Stimulated activated CD4-positive, alpha-beta T cell treated with anti-CD3 and anti-CD28 coated beads, Interleukin-4, amount 100 ng/mL, for 48 hours (primary cell): ENCODE measurements around the gene ARMC8.
A peak's percentile ranks its signal among the peaks of the same experiment; 100 is the strongest.

Experiments
- DNase-seq, 2 donors: peaks; one replicate each; pipeline ENCODE4 v3.0.0-alpha.2; 2020; ENCODE audit warnings: low read depth in 2 of 2

Gene ARMC8

DNA sequence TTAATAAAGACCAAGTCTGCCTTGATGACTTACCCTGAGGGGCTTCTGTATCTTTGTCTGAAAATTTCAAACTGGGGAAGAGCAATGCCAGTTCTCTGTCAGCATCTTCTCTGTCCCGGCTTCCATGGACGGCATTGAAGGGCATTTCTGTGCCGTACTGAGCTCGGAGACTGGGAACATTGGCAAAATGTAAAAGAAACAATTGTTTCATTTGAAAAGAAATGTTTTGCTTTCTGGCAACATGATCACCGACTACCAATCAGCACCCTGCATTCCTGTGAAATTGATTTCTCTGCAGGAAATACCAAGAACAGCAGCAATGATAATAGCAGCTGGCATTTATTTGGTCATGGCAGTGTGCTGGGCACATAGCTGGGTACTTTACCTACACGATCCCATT is 116.4 kb downstream of the ARMC8 start:
- DNase-seq: no peak

DNA sequence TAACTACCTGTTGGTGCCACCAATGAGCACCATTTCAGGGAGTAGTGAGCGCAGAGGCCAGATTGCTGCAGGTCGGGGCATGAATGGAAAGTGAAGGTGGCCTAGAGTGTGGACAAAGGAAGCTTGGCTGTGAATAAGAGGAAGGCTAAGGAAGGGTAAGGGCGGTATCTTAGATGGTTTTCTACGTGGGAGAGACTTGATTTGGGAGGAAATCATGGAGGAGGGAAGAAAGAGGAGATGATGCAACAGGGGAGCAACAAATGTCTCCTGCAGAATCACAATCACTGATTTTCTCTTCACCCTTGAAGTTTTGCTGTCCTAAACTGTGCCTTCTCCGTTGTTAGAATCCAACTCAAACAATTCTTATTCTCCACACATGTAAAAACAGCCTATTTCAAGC is 120.8 kb downstream of the ARMC8 start:
- no peak for DNase-seq

GRCh38 chr3:138308783-138309182 is 121.7 kb downstream of the ARMC8 start:
- DNase-seq: no peak

GRCh38 chr3:138310494-138310893 is 123.4 kb downstream of the ARMC8 start:
- DNase-seq: no peak

DNA sequence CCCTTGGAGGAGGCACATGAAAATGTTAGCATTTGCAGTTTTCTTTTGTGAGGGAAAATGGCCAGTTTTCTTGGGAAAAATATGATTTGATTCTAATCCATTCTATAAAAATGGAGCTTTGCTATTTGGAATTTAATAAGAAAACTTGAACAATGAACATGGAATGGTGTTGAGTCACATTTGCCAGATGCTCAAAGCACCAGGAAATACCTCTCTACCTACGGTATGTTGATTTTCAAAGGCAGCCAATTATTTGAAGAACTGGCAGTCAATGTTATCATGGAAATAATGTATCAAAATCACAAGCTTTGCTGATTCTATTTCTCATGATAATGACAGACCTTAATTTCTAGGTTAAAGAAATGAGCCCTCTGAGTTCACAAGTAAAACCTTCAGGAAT is 127.7 kb downstream of the ARMC8 start:
- no peak for DNase-seq

- DNase-seq: no peak
Measured at GRCh38 chr3:138317687-138318086, 130.6 kb downstream of the ARMC8 start.

DNA sequence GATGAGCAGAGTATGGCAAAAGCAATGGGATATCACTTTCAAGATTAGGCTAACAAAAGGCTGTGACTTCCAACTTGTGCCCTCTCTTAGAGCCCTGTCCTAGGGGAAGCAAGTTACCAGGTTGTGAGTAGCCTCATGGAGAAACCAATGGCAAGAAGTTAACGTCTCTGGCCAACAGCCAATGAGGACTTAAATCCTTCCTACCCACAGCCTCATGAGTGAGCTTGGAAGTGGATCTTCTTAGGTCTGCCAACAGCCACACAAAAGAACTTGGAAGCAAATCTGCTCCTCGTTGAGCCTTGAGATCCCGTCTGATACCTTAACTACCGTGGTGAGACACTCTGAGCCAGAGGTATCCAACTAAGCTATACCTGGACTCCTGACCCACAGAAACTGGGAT is 136.9 kb downstream of the ARMC8 start:
- DNase-seq: no peak

DNA sequence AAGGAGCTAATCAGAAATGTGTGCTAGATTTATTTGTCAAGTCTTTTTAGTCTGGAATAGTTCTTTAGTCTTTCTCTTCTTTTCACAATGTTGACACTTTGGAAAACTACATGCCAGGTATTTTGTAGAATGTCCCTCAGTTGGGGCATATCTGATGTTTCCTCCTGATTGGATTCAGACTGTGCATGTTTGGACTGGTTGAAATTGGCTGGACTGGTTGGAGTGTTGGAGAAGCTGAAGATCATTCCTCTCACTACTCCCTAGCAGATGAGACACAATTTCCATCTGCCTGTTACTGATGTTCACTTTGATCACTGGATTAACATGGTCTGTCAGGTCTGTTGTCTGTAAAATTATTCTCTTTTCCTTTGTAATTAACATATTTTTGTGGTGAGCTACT is 138.9 kb downstream of the ARMC8 start:
- no peak for DNase-seq

DNA sequence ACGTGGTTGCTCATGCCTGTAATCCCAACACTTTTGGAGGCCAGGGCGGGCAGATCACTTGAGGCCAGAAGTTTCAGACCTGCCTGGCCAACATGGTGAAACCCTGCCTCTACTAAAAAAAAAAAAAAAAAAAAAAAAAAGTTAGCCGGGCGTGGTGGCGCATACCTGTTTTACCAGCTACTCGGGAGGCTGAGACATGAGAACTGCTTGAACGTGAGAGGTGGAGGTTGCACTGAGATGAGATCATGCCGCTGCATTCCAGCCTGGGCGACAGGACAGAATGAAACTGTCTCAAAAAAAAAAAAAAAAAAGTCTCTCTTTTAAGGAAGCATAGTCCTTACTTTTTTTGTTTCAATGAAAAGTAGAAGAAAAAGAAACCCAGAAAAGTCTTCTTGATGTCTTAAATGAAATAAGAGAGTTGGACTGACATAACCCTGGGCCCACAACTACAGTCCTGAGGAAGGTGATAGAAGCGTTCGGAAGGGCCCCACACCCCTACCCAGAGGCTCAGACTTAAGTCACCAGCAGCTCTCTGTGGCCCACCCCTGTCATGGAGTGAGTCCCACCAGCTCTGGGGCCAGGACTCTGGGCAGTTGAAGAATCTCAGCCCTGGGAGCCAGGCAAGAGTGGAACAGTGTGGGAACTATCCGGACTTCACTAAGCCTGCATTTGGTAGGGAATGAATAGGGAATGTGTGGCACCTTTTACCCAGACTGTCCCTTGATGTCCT is 139.9 kb downstream of the ARMC8 start:
- no peak for DNase-seq

- no peak for DNase-seq
Measured at GRCh38 chr3:138327831-138328230, 140.7 kb downstream of the ARMC8 start.

DNA sequence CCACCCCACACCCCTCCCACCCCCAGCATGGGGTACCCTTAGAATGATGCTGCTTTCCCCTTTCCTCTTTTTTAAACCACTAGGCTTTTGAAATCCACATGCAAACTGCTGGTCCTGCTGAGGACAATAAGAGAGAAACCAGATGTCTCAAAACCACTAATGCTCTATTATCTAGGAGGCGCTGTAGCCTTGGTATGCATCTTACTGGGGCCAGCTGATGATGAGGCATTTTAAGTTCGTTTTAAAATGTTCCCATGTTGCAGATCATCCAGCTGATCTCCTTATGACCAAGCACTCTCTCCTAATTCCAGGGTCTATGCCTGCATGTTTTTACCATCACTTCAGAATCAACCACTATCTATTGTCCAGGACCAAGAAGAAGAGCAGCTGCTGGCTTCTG is 141.2 kb downstream of the ARMC8 start:
- no peak for DNase-seq

- peak; percentile 75 to 85 for DNase-seq
Measured at GRCh38 chr3:138329127-138329983, 142.3 kb downstream of the ARMC8 start, which contains the start of gene NME9. TSS of gene NME9 (minus strand) at chr3:138329851. CDS start at chr3:138329335, 516 bp downstream.

- DNase-seq: no peak
Measured at GRCh38 chr3:138329984-138330293, 142.8 kb downstream of the ARMC8 start.

DNA sequence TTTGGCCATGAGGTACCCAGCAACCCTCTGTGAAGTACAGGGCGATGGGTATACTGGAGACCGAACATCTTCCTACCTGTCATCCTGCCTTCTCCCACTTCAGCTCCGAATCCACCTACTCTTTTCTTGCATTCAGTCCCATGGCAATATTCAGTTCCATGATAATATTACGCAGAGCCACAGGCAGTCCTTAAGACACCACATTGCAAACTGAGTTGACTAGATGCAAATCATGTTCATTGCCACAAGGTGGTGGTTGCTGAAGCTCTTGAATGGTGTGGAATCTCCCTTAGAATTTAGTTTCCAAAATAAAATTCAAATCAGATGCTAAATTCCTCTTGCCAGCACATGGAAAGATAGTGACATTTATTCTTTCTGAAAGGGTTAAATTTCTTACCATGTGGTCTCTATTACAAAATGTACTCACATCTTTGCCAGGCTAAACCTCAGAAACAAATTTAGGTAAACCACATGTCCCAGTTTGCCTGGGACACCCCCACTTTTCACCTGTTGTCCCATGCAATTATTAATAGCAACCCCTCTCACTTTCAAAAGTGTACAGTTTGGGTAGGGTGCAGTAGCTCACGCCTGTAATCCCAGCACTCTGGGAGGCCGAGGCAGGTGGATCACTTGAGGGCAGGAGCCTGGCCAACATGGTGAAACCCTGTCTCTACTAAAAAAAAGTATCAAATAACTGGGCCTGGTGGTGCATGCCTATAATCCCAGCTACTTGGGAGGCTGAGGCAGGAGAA is 144.2 kb downstream of the ARMC8 start:
- no peak for DNase-seq

DNA sequence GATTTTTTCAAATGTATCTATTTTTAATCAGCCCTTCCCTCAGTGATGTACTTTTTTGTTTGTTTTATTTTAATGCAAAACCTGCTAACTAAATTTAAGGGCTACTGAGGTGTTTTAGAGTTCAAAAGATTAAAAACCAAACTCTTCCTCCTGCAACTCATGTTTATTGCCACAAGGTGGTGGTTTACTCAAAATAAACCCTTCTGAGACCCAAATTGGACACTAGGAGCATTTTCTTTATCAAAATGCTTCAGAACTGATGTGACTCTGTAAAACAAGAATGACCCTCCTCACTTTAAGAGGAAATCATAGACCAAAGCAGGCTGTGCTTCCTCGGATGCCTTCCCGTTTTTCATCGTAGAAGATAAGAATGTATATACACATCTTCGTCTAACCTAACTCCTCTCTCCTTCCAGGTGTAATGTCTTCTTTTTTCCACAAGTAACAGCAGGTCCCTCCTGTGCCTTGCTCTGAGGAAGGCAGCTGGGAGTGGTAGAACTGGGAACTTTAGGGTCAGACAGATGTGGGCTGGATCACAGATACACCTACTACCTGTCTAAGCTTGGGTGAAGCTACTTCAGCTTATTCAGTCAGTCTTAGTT is 145.5 kb downstream of the ARMC8 start:
- no peak for DNase-seq

DNA sequence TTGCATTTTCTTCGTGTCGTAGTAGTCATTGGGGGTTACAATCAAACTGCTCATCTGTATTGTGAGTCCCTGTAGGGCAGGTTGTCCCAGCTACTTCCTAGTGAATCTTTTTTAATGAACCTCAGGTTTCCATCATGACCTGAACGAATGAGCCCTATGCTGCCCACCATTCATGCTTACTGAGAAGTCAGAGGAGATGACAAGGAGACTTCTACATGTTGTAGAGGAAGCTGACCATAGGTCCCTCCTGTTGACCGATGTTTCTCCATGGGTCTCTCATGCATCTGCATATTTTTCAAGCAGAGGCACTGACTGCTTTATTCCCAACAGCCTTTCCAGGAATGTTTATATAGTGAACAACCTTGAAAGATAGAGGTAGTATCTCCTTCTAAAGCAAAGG is 147.5 kb downstream of the ARMC8 start:
- no peak for DNase-seq

GRCh38 chr3:138336454-138336999 is 149.4 kb downstream of the ARMC8 start:
- no peak for DNase-seq

DNA sequence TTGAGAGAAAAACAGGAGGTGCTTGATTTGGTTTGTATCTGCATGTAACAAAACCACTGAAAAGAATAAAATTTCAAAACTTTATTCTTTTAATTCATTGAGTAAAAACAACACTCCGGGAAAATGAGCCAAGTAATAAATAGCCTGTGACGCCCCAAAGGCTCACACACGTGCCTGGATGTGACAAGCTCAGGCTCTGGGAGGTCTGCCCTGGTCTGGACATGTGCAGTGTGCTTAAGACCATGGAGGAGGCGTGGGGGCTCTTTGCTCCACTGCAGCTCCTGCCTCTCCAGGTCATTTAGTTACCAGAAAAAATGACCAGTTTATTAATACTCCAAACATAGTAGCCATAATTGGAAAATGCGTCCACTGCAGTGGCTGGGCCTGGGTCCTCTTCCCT is 151.1 kb downstream of the ARMC8 start:
- DNase-seq: no peak

DNA sequence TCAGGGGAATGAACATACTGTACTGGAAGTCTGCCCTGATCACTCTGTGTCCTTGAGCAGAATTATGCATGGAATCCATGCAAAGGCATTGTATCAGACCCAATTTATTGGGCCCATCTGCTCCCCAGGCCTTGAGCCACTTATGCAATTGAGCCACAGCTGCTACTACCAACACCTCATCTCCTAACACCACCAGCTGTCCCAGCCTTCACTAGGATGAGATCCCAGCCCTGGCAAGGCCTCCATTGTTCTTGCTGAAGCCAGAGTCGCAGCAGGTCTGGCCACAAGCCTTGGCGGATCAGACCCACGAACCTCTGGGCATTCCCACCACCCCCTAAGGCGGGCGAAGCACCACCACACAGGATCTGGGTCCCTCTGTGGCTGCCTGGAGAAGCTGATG is 151.7 kb downstream of the ARMC8 start:
- no peak for DNase-seq

DNA sequence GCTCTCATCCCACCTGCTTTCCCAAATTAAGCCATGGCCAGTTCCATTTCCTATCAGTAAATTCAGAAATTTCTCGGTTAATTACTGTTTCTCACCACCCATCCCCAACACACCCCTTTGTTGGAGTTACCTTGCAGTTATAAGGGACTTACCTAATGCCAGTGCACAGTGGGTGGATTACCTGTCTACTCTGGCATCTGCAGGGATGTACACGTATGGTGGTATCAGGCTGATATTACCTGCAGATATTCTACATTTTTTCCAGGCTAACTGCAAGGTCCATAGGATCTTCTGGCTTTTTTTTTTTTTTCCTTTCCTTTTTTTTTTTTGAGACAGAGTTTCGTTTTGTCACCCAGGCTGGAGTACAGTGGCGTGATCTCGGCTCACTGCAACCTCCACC is 153.4 kb downstream of the ARMC8 start:
- no peak for DNase-seq

DNA sequence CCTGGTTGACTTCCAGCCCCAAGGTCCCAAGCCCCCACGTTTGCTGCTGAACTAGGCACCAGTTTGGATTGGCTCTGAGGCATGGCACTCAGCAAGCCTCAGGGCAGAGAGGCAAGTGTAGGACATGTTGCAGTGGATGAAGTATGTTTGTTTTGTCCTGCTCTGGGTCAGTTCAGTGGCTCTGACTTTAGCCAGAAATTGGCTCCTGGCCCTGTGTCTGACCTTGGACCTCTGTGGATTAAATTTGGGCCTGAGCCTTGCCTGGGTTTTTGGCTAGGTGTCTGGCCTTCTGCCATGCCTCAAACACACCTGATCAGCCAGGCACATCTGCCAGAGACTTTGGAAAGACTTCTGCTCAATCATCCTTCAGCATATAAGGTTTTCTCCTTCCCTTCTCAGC is 157.7 kb downstream of the ARMC8 start:
- no peak for DNase-seq
